Measurements from ENCODE around the gene AGPAT3. TPM values are rescaled to one million over a fixed set of nuclear protein-coding genes. Genes with fewer than 3 reads are reported as not detected.

AGPAT3 gene
- total RNA-seq, 4 donors from 2014 or later, result 31.7 to 35.7 (median 33.0) TPM

GRCh38 chr21:43951911-43952703 is 87.1 kb downstream of the AGPAT3 start:
- TF ChIP-seq POLR2A (IDR thresholded peaks at IDR 0.05), result no peak
- no peak for TF ChIP-seq CTCF (IDR thresholded peaks at IDR 0.05)
- Histone ChIP-seq H3K4me3 (no peak overlapping the region), H3K9me3 (peaks cover 0 to 11% (median 8%) of the 10 kb centered on the region in 3 donors), H3K4me1 (no peaks in the 10 kb centered on the region), H3K36me3 (peaks cover 0 to 64% (median 0%) of the 10 kb centered on the region in 3 donors), H3K27ac (no peak overlapping the region), H3K27me3 (no peaks in the 10 kb centered on the region)
- intact Hi-C loops (cut with DNase I), result no loop called here
- no peak for DNase-seq
- WGBS, 2 donors, result 86% methylated on average over 7 to 23 of the region's 27 CpGs

DNA sequence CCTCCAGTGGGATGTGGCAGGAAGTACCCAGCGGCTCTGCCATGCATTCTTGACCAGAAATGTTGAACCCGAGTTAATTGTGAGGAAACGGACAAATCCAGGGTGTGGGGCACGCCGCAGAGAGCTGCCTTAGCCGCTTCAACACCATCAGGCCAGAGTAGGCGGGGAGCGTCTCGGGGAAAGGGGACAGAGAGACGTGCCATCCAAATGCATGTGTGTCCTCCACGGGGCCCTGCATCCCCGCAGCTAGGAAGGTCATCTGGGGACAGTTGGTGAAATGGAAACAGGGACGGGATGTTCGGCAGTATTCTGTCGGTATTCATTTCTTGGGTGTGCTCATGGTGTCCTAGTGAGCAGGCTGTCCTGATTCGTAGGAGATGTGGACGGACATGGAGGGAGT is 88.0 kb downstream of the AGPAT3 start:
- no peak overlapping the region for H3K4me3 ChIP-seq
- TF ChIP-seq POLR2A (IDR thresholded peaks at IDR 0.05) (no peak), CTCF (IDR thresholded peaks at IDR 0.05) (no peak)
- H3K27ac ChIP-seq, result no peak overlapping the region
- WGBS, 2 donors, result 87 to 92% methylated on average over 14 to 15 of the region's 17 CpGs
- H3K27me3 ChIP-seq, result no peaks in the 10 kb centered on the region
- H3K9me3 ChIP-seq, result peaks cover 0 to 11% (median 8%) of the 10 kb centered on the region in 3 donors
- H3K4me1 ChIP-seq, result no peaks in the 10 kb centered on the region
- H3K36me3 ChIP-seq, result peaks cover 0 to 57% (median 0%) of the 10 kb centered on the region in 3 donors
- no peak for DNase-seq
- intact Hi-C loops (cut with DNase I), result no loop called here

DNA sequence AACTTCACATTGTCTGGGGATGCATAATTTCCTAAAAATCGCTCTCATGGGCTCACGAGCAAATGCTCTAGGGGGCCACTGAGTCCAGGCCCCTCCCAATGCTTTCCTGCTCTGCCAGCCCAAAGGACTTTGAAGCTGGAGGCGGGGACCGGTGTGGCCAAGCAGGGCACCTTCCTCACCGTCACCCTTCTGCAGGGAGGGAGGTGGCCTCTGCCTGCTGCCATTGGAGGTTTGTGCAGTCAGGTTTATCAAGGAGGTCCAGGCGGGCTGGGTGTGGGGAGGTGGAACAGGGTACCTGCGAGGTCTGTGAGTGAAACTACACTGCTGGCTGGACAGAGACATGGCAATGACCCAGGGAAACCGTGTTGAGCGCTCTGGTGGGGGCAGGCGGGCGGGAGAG is 89.0 kb downstream of the AGPAT3 start:
- intact Hi-C loops (cut with DNase I), result no loop called here
- Histone ChIP-seq H3K4me1 (no peaks in the 10 kb centered on the region), H3K27me3 (no peaks in the 10 kb centered on the region), H3K27ac (no peak overlapping the region), H3K9me3 (peaks cover 0 to 6% (median 4%) of the 10 kb centered on the region in 3 donors), H3K4me3 (no peak overlapping the region), H3K36me3 (peaks cover 0 to 47% (median 0%) of the 10 kb centered on the region in 3 donors)
- WGBS, 2 donors, result 88 to 95% methylated on average over 9 to 10 of the region's 11 CpGs
- TF ChIP-seq POLR2A (IDR thresholded peaks at IDR 0.05), result no peak
- TF ChIP-seq CTCF (IDR thresholded peaks at IDR 0.05), result no peak
- DNase-seq, result no peak

DNA sequence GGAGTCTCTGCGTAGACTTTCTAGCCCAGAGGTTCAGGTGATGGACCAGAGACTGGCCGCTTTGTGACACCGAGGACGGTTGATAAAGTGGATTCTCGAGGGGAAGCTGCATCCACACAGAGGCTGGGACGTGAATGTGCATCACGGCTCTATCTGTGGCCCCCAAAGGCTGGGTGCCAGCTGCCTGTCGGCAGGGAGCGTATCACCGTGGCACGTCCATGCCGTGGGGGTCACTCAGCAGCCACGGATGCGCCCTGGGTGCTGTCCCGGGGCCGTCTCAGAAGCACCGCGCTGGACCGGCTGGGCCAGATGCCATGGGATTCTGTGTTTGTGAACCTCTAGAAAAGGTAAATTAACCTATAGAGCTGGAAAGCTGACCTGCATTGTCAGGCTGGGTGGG is 89.9 kb downstream of the AGPAT3 start:
- Histone ChIP-seq H3K9me3 (no peaks in the 10 kb centered on the region), H3K27me3 (no peaks in the 10 kb centered on the region), H3K27ac (no peak overlapping the region), H3K4me1 (no peaks in the 10 kb centered on the region), H3K36me3 (peaks cover 0 to 45% (median 0%) of the 10 kb centered on the region in 3 donors), H3K4me3 (no peak overlapping the region)
- WGBS, 2 donors, result 92 to 95% methylated on average over 4 to 14 of the region's 19 CpGs
- DNase-seq, result no peak
- no peak for TF ChIP-seq POLR2A (IDR thresholded peaks at IDR 0.05)
- TF ChIP-seq CTCF (IDR thresholded peaks at IDR 0.05), result no peak
- intact Hi-C loops (cut with DNase I), result no loop called here

GRCh38 chr21:43956019-43956669 is 91.1 kb downstream of the AGPAT3 start:
- intact Hi-C loops (cut with DNase I), result no loop called here
- WGBS, 2 donors, result 70 to 79% methylated on average over 2 to 10 of the region's 11 CpGs
- no peak overlapping the region for H3K27ac ChIP-seq

More at GRCh38 chr21:43956019-43956669, 91.1 kb downstream of the AGPAT3 start:
- TF ChIP-seq CTCF (IDR thresholded peaks at IDR 0.05) (no peak), POLR2A (IDR thresholded peaks at IDR 0.05) (no peak)
- no peak for DNase-seq
- Histone ChIP-seq H3K4me3 (no peak overlapping the region), H3K9me3 (no peaks in the 10 kb centered on the region), H3K36me3 (peaks cover 0 to 45% (median 11%) of the 10 kb centered on the region in 3 donors), H3K27me3 (no peaks in the 10 kb centered on the region), H3K4me1 (no peaks in the 10 kb centered on the region)

All from esophagus squamous epithelium (tissue), 5 donors.